Stimulated activated CD8-positive, alpha-beta memory T cell treated with anti-CD3 and anti-CD28 coated beads, Interleukin-2, amount 100 ng/mL, for 1 hour (primary cell): Measurements from ENCODE around the gene HIP1.
"Not testable (repeated sequence)": the region's sequence is repeated elsewhere in the genome, so short reads cannot be mapped to it uniquely, and the experiment has no call there.

ENCODE experiments used
- DNase-seq, 2 donors: peaks; one replicate each; pipeline ENCODE4 v3.0.0-alpha.2; 2020; ENCODE audit warnings: low read depth in 2 of 2

HIP1 gene

DNA sequence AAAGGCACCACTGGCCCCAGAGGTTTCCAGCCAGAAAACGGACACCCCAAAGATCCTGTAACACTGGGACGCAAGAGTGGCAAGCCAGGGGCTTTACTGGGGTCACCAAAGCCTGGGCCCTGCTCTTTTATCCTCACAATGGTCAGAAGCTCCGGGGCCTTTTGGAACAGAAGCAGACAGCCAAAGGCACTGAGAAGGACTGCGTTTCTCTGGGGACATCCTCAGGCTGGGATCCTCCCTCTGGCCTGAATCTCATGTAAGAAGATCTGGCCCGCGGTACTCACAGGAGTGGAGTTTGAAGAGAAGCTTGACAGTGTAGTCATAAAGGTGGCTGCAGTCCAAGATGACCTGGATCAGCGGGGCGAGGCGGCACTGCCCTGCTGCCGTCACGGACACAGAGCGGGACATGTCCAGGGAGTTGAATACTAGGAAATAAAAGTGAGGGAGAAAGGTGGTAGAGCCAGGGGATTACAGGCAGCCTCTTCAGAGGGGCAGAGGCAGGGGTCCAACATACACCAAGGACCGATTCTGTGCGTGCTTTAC, 165.2 kb downstream of the HIP1 start:
- DNase-seq, result no peak

DNA sequence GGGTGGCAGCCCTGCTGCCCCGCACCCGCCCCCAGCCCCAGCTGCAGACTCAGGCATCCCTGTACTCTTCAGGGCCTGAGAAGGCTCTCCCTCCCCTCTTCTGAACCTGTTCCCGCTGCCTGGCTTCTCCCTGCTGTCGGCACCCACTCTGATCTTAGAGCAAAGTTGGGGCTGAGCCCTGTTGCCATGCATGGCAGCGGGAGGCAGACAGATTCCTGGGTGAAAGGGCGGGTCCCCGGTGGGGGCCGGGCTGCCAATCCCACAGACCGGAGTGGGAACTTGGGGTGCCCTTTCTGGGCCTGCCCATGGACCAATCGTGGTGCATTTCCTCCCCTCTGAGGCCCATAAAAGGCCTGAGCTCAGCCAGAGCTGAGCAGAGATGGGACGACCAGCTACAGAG, 165.9 kb downstream of the HIP1 start:
- DNase-seq, result no peak

DNA sequence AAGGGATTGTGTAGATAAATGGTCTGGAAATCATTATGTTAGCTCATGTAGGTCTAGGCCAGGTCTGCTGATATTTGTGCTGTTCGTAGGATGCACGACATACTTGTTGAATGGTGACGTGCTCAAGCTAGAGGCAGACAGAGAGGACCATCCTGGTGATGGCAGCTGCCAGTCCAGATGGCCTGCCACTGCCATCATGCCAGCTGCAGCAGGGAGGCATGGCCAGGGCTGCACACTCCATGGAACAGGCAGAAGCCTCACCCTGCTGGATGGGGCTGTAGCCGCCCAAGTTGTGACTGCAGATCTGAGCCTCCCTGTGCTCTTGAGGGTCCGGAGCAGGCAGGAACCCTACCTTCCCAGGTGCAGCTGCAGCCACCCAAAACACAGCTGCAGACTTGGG, 166.3 kb downstream of the HIP1 start:
- DNase-seq, result no peak

DNA sequence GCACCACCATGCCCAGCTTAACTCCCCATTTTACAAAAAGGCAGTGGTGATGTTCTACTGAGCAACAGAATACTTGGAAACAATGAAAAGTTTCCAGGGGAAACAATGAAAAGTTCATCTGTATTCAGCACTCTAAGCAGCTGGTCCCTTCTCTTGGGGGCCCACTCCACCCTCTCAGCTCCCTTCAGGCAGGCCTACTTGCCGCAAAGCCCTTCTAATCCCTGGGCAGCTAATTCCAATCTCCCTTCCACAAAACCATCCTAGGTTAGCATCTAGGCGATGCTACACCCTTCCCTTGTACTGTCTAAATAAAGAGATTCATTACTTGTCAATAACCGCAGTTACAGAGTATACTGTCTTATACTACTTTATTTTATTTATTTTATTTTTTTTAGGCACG, 167.5 kb downstream of the HIP1 start:
- DNase-seq, result no peak

DNA sequence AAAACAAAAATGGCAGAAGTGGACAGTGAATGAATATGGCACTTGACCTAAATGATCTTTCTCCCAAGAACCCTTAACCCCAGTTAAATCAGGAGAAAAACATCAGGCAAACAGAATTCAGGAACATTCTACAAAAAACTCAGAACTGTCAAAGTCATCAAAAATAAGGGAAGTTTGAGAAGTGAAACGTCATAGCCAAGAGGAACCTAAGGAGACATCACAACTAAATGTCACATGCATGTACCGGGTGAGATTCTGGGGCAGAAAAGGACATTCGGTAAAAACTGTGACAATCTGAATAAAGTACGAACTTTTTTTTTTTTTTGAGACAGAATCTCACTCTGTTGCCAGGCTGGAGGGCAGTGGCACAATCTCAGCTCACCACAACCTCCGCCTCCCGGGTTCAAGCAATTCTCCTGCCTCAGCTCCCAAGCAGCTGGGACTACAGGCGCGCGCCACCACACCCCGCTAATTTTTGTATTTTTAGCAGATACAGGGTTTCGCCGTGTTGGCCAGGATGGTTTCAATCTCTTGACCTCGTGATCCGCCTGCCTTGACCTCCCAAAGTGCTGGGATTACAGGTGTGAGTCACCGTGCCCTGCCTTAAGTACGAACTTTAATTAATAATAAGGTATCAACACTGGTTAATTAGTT, 169.0 kb downstream of the HIP1 start:
- DNase-seq, result not testable (repeated sequence)

DNA sequence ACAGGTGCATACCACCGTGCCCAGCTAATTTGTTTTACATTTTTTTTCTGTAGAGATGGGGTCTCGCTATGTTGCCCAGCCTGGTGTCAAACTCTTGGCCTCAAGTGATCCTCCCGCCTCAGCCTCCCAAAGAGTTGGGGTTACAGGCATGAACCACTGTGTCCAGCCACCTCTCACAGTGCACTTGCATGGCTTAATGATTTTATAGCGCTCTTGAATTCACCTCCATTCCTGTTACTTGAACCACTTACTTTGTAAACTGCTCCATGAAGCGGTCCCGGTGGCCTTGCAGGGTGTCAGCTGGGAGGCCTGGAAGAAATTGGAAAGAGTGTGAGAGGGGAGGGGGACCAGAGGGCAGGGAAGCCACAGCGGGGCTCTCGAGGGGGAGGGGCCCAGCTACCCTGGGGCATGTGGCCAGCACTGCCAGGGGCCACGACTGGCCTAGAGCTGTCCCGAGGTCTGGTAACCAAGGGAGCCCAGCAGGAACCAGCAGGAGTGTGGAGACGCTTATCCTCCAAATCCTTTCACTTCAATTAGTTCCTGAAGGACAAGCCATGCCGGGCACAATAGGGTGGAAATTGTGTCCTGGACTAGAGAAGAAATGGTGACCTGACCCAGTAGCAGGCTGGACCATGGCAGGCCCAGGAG, 170.7 kb downstream of the HIP1 start:
- no peak for DNase-seq

DNA sequence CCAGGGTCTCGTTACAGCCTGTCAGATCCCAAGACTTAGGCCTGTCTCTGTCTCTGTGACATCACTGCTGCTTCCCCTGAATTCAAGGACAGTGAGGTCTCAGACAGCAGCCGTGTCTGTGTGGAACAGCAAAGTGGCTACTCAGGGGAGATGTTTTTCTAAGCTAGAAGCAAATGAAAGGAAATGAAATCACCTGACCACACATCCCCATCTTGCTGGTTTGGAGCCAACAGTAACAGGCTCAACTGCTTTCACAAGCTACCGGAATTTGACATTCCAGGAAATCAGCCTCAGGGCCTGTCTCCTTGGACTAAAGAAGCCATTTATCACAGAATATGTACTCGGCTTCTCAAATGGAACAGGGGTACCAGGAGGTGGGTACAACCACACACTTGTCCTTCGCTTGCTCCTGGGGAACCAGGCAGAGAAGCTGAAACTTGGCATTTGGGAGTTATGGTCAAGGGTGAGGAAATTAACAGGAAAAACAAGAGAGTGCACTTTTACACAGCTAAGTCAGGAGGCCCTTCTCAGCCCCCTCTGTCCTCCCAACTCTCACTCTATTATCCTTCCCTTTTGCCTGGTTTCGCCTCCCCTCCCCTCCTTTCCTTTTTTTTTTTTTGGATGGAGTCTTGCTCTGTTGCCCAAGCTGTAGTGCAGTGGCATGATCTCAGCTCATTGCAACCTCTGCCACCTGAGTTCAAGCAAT, 173.5 kb downstream of the HIP1 start:
- DNase-seq, result no peak

DNA sequence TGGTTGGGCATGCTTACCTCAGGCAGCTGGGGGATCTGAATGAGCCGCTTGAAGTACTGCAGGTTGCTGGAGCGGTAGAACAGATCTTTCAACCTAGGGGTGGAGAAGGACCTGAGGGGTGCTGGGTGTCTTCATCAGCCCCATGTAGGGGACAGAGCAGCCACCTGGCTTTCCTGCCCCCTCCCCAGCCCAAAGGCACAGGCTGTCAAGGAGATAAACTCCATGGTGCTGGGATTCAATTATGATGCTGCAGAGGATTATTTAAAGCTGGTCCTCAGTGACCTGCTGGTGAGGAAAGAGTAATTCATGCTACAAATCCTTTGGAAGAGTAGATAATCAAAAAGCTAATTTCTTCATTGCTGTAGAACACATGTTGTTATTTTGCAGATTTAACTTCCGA, 175.6 kb downstream of the HIP1 start:
- no peak for DNase-seq

DNA sequence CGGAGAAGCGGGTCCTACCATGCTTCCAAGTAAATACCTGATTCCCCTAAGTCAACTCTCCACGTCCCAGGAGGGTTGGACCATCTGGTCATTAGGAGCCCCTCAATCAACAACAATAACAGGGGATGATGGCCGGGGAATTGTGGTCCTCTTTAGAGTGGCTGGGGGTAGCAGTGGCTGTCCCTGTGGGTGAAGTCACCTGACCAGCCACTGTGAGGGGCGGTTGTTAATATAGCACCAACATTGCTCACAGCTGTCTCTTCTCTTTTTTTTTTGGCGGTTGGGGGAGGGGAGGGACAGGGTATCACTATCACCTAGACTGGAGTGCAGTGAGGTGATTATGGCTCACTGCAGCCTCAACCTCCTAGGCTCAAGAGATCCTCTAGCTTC, 178.8 kb downstream of the HIP1 start:
- no peak for DNase-seq

DNA sequence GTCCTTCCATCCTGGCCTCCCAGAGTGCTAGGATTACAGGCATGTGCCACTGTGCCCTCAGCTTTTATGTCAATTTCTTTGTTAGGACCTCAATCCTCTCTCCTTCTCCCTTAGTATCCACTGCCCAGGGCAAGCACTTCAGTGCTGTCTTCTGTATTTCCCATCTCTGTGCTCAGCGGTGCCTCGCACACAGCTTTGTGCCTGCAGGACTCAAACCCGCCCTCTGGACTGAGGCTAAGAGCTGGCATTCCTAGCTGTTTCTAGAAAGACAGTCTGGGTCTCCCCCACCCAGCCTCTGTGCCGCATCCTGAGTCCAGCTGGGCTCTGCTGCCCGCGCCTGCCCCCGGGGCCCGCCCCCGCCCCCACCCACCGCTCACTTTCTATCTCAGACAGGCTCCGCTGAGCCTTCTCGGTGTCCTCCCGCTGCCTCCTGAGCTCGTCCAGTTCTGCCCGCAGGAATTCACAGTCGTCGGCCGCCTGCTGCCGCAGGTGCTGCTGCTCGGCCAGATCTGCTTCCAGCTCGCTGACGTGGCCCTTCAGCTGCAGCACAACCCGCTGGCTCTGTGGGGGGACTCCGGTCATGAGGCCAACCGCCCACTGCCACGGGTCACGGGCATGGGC, 179.3 kb downstream of the HIP1 start:
- no peak for DNase-seq

DNA sequence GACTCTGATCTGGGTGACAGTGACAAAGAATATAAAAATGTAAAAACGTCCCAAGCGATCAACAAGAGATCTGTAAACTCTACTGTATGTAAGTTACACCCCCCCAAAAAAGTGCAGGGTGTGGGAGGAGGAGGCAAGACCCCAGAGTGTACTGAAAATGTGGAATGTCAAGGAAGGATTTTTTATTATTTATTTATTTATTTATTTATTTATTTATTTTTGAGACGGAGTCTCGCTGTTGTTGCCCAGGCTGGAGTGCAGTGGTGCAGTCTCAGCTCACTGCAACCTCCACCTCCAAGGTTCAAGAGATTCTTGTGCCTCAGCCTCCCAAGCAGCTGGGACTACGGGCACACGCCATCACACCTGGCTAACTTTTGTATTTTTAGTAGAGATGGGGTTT, 181.9 kb downstream of the HIP1 start:
- DNase-seq, result not testable (repeated sequence)

DNA sequence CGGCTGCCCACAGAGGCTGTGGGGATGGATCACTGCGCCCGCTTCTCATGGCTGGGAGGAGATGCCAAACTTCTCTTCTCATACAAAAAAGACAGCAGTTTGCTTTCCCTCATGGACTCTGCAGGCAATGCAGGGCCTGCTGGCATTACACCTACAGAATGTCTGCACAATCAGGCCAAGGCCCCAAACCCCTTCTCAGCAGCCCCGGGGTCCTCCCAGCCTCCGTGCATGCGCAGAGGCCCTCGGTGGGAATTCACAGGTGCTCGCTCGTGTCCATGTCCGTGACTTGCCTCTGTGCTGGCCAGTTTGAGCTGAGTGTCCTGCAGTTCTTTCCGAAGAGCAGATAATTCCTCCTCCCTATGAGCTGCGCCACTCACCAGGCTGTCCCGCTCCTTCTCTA, 183.0 kb downstream of the HIP1 start:
- no peak for DNase-seq

DNA sequence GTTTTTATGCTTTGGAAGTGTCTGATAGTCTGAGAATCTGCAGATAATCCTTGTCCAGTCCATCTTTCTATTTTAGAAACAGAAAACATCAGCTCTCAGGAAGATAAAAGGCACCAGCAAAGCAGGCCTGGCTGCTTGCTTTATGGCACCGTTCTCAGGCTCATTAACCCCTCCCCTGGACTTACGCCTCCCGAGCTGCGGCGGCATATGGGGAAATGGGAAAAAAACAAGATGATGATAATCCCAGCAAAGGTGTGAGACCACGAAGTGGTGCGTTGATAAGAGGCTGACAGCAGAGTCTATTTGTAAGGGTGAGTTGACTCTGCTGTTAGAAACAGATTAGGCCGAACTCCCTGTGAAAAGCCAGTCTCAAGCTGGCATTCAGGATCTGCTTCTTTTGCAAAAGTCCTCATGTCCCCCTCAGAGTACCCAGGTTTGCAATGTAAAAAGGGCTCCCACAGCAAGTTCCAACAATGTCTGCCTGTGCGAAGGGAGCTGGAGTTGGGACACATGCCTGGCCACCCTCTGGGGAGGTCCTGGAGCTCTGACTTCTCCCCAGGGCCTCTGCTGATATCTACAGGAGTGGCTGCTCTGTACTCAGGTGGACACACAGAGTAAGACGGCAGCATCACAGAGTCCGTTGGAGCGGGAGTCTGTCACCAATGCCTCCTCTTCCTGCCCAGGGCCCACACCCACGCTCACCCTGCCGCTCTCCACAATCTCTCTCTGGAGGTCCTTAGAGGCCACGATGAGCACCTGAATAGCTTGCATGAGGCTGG, 192.3 kb downstream of the HIP1 start:
- DNase-seq, result no peak

DNA sequence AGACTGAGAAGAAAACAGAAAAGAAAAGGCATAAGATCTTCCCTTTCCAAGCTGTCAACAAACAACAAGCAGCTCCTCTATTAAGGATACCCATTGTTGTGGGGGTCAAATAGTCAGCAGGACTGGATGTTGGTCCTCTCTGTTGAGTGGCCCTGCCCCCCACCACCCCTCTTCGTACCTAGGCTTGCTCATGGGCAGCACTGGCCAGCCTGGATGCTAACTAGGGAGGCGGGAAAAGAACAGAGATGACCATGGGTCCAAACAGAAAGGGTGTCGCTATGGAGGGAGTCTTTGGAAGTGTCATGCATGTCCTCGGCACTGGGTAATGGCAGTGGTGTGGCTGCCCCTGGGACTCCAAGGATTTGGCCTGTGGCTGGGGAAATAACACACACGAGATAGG, 201.0 kb downstream of the HIP1 start:
- DNase-seq, result no peak

DNA sequence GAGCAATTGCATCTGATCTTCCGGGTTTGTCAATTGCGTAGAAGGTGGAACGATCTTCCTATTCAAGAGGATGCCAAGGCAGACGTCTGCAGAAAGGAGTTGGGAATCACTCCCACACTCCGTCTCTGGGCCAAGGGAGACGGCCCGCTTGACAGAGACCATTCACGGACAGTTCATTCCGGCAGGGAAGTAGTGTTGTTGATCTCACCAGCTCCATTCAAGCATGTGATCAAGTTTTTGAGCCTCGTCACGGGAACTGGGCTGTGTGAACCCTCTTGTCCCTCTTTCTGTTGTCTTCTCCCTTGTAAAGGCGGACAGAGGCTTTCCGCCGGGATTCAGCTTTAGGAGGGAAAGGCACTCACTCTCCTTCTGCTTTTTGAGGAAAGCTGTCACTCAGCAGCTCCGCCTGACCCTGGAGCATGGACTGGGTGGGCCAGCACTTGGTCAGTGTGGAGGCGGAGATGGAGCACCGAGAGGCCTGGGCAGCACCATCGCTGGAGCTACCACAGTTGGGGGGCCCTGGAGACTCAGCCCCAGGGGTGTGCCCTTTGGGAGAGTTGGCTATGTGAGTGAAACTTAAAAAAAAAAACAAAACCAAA, 201.7 kb downstream of the HIP1 start:
- DNase-seq, result no peak

DNA sequence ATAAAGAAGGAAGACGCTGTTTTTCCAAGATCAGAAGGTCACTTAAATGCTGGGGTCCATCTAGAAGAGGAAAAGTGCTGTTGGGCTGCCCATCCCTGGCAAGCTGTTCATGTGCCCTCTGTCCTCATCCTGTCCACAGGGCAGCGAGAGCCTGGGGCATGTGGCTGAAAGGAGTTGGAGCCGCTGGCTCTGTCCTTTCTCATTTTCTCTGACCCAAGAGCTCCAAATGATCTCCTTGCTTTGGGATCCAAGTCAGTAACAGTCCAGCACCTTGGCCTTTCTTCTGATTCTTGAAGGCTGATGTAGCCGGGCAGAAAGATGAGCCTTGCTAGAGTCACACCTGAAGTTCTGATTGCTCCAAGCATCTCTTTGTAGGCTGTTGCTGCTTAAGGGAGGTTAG, 202.2 kb downstream of the HIP1 start:
- no peak for DNase-seq

DNA sequence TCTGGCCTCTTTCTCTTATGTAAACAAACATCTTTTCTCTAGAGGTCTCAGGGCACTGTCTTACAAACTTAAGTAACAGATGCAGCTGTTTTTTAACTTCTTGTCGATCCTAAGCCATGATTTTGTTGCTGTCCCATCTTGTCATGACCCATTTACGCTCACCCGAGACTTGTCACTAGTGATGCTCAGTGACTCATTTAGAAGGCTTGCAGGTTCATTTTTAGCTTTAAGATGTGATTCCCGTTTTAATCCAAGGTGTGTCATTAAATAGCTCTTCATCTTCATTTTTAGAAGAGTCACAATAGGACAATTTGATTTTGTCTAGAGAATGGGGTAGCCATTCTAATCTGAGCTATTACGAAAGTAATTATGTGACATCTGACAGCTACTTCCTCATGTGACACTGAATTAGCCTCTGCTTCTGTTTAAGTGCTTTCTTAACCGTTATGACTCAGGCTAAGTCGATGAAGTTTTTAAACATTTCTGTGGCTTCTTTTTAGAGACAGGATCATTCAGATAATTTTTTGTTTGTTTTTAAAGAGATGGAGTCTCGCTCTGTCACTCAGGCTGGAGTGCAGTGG, 203.9 kb downstream of the HIP1 start:
- DNase-seq, result no peak

DNA sequence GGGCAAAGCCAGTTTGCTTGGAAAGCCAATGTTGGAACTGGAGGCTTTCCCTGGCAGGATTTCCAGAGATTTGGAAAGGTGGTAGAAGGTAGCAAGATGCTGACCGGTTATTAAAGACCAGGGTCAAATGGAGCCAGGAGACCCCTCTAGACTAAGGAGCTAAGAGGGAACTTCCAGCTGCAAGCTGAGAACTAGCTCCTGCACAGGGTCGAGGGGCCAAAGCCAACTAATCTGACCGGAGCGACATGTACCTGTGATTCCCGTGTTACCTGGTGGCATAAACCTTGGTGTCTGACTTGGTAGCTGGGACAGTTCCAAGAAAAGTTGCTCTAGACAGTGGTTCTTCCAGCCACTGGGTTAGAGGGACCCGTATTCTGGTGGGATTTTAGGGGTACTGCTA, 204.8 kb downstream of the HIP1 start:
- no peak for DNase-seq

DNA sequence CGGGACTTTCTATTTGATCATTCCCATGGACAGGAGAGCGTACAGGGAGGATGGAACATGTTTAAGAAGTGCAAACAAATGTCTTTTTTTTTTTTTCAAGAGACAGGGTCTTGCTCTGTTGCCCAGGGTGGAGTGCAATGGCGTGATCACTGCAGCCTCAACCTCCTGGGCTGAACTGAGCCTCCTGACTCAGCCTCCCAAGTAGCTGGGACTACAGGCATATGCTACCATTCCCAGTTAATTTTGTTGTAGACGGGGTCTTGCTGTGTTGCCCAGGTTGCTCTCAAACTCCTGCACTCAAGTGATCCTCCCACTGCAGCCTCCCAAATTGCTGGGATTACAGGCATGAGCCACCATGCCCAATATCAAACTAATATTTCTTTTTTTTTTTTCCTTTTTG, 206.1 kb downstream of the HIP1 start:
- no peak for DNase-seq

DNA sequence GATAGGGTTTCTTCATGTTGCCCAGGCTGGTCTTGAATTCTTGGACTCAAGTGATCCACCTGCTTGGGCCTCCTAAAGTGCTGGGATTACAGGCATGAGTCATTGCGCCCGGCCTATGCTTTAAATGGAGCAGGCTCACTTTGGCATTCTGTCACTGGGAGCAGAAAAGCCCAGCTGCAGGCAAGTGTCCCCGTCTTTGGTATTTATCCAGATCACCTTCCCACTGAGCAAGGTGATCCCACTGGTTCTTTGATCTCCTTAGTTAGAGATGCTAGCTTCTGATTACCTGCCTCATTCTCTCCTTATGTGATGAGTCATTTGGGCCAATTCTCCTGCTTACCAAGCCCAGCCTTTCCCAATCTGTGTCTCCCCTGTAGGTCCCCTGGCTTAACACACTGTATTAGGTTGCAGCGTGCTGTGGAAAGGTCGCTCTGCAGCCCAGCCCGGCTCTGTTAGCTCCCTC, 207.4 kb downstream of the HIP1 start:
- DNase-seq, result no peak

DNA sequence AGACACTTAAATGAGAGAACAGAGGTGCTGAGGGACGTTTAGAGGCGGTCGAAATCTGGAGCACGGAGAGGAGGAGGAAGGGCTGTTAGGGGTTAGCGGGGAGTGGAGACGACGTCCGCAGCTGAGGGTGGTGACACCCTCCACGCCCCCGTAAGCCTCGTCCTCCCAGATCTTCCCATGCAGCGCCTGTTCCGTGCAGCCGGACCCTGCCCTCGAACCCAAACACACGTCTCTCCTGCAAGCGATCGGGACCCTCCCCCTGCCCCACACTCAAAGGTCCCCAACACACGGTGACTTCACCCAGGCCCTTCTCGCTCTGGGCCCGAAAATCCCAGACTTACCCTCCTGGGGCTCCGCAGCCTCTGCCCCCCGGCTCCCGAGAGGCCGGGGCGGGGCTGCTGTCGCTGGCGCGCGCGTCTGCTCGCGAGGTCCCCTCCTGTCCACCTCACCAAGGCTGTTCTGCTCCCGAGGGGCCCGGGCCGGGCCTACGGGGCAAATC, 211.5 kb downstream of the HIP1 start:
- not testable (repeated sequence) for DNase-seq
